ENCODE data around the gene ERN2.

The ERN2 gene

GRCh38 chr16:23683487-23683886, 29.5 kb downstream of the ERN2 start:
- no peak for DNase-seq

DNA sequence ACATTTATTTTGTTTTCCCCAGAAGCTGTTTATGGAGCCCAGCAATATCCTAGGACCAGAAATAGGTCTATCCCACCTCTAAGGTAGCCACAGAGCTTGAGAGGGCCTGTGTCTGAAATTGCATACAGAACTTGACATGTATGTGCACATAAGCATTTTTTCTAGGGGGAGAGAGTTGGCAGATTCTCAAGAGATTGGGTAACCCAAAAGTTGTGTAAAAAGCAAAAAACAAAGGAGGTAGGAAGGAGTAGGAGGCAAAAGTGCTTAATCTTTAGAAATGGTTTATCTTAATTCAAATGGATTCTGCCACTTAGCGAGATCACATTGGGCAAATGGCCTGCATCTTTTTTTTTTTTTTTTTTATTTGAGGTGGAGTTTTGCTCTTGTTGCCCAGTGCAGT, 30.8 kb downstream of the ERN2 start:
- no peak for DNase-seq

DNA sequence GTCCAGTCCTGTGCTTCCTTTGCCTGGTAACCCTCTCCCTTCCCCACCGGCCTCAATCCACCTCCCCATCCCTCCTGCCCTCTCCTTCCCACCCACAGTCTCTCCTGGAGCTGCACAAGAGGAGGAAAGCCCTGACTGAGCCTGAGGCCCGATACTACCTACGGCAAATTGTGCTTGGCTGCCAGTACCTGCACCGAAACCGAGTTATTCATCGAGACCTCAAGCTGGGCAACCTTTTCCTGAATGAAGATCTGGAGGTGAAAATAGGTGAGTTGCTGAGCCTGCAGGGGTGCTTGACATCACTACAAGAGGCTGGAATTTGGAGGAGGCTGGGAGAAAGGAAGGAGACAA, 33.1 kb downstream of the ERN2 start:
- no peak for DNase-seq

DNA sequence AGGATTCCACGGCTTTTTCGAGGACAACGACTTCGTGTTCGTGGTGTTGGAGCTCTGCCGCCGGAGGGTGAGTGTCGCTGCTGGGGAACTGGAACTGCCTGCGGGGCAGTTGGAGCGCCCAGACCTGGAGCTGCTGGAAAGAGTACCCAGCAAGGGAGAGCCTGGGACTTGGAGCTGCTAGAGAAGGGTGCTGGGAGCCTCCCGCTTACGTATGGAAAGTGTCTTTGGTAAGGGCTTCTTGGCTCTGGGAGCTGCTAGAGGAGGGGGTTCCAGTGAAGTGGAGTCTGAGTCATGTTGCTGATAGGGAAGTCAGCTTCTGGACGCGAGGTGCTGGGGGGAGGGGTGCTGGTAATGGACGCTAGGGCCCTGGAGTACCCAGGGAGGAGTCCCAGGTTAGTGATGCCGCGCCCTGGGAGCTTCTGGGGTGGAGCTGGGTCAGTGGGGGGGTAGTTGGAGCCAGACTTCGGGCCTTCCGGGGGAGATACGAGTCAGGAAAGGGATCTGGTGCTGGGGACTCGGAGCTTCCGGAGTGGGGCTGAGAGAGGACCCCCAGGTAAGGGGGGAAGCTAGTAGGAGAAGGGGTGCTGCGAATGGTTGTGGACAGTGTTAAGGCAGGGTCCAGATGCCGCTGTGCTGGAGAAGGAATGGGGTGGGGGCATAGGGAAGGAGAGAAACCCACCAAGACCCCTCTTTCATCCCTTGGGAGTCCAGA, 33.6 kb downstream of the ERN2 start:
- peak; percentile 1 for DNase-seq

- peak; percentile 81 for DNase-seq
Observed at GRCh38 chr16:23678430-23679273, 34.4 kb downstream of the ERN2 start, which contains the start of gene PLK1. PLK1 (plus strand) TSS chr16:23678889; CDS start chr16:23678933, 44 bp downstream.

GRCh38 chr16:23676924-23677480, 36.0 kb downstream of the ERN2 start:
- no peak for DNase-seq

DNA sequence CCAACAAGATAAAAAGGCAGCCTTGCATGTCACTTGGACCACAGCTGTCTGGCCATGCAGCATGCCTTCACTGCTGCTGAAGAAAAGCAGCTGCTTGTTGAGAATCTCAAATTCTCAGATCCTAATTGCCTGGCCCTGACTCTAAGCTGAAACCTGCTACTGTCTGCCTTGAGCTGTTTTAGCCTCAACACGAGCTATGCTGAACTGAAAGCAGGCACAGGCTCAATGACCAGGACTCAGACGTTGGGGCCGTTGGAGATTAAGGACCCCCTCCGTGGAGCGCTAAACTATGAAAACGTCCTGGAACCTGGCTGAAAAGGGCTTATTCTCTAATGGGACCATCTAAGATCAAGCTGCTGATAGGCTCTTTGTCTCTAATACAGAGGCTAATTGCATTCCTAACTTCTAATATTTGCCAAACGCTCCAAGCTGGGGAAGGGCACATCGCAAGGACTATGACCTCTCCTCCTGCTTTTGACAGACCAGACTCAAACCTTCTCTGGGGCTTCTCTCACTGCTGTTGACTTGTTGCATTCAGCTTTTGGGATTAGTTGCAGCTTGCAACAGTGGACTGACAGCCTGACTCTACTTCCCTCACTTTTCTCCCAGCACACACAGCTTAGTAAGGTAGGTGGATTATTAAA, 38.9 kb downstream of the ERN2 start:
- DNase-seq: no peak

DNA sequence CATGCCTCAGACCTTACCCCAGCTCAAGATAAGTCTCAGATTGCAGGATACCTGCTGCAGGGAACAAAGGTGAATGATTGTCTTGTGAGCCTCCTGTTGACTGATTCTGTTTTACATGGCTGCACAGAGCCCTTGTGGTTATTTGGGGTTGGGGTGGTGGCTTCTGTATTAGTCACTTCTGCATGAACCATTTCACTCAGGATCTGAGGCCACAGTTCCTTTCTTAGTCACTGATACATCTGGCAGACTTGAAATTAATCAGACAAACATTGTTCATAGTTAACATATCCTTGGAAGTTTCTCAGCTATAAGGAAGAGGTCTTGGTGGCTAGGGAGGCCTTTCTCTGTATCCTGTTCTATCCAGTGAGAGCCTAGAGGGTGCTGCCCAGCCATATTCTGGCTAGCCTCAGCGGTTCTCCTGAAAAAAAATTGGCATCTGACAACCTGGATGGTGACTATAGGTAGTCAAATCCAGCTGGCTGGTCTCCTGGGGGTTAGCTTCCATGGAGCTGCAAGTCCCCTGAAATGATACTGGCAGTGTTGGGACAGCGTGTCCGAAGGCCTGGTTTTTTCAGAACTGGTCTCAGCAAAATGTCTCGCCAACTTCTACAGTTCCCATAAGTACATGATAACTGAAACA, 42.8 kb downstream of the ERN2 start:
- no peak for DNase-seq

GRCh38 chr16:23668873-23669272, 44.1 kb downstream of the ERN2 start:
- no peak for DNase-seq

- DNase-seq: no peak
Observed at GRCh38 chr16:23668225-23668624, 44.8 kb downstream of the ERN2 start.

DNA sequence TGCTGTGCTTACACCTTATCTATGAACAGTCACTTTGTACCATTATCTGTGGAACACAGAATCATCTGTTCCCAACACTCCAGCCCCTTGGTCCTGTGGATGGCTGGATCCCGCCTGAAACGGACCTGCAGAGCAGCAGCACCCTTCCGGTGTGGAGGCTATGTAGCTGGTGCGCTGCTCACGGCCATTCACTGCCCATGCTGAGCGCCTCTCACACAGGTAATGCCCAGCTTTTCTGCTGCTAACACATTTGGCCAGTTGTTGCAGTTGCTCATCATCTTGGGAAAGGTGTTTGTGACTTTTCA, 45.7 kb downstream of the ERN2 start:
- no peak for DNase-seq

DNA sequence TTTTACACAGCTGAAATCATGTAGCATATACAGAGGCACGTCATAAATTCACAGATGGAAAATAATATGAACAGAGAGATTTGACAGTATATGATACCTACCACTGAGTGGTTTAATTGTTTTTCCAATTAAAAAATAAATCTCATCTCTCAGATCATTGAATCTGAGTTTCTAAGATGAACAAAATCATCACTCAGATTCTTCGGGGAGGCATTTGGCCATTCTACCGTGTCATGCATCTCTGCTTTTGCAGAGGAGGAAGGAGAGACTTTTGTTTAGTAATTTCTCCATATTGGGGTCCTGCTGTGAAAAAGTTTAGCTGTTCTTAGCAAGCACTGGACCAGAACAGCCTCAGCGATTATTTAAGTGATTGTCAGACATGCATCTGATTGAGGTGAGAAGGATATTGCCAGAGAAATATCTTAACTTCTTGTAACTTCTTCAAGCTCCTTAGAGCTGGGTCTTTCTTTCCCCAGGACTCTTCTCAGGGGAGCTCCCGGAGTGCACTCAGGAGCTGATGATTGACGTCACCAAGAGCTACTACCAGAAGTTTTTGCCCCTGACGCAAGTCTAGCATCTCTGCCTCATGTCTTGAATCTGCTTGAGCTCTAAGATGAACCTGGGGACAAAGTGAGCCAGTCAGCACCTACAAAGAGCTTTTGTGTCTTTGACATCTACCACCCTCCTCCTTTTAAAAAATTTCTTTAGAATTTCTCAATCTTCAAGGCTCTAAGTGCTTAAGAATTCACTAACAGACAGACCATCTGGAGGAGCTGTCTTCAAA, 46.3 kb downstream of the ERN2 start:
- no peak for DNase-seq

DNA sequence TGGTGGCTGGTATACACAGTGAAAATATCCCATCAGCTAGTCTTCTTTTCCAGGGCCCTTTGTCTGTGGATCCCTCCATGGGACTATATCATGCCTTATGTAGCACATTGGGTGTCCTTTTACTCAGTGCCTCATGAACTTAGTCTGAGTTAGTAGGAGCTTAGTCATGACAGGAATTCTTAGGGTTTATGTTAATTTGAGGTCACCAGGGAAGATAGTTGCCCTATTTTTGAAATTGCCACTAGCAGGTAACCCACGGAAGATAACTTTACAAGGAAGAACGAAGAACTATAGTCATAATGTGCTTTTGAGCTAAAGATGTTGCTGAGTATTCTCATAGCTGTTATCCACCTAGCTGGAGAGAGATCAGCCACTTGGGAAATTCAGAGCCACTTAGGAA, 49.1 kb downstream of the ERN2 start:
- no peak for DNase-seq

- DNase-seq: no peak
Observed at GRCh38 chr16:23651943-23652468, 61.0 kb downstream of the ERN2 start.

DNA sequence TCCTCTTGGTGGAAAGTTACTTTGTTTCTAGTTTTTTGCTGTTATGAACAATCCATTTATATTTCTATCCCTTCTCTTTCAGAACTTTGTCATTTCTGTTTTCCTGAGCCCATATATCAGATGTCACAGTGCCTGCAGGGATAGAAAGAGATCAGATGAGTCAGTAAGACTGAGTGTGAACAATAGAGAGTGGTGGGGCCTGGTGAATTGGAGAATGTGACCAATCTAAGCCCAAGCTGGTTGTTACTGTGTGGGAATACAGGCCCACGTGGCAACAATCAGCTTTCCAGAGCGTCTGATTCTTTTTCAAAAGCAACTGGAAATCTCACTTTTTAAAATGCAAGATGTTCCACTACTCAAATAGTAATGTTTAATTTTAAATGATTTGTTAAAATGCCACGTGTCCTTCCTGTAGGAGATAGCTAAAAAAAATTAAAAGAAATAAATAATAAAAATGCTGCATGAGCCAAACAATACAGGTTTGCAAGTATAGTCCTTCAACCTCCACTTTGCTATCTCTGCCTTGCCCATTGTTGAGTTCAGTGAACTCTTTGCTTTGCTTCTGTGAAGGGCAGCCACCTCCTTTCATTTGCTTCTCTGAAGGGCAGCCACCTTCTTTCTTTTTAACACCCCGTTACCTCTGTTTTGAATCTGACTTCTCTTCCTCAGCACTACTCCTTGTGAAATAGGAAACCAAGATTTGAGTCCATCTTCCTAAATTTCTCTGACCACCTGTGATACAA, 62.2 kb downstream of the ERN2 start:
- DNase-seq: no peak

- DNase-seq: no peak
Observed at GRCh38 chr16:23642246-23642774, 70.7 kb downstream of the ERN2 start.

DNA sequence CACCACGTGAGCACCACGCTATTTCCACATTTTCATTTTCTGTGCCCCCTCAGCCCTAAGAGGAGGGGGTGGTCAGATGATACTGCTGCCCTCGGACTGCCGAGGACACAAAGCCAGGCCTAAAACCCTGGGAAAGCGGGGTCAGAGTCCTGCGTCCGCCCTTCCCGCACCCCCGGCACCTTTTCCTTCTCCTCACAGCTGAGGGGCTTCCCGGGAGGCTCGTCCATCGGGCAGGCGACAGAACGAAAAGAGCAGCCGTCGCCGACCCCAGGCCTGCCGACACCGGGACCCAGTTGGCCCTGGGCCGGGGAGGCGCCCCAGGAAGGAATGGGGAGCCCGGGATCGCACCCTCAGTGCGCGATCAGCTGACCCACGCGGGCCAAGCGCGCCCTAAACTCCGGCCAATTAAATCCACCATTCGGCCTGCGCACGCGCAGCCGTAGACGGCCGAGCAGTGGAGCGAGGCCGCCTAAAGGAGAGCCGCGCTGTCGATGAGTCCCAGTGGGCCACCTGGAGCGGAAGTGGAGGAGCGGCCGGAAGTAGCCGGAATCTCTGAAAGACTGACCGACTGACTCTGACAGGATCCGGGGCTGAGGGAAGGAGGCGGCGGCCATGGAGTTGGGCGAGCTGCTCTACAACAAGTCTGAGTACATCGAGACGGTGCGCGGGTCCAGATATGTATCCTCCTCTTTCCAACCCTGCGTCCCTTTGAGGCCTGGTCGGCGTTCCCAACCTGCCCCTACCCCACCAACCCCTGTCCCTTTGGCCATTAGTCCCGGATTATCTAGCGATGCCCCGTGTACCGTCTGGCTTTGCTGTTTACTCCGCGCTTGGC, 71.9 kb downstream of the ERN2 start, which contains the start of the genes DCTN5 and PALB2:
Gene DCTN5, plus strand, starts transcription at position 536 of the 835 bp plus-strand sequence. Its CDS starts 77 bp downstream, at position 613.
Gene PALB2, minus strand, starts transcription at position 380 of the 835 bp plus-strand sequence. Its CDS starts 153 bp downstream, at position 227.
- DNase-seq: peak; percentile 86

- no peak for DNase-seq
Observed at GRCh38 chr16:23640615-23640930, 72.4 kb downstream of the ERN2 start.

Data from COR-L47 (cell line).